SK-N-MC (cell line): ENCODE data around the gene ZNF613.
"Not testable (repeated sequence)": the region's sequence is repeated elsewhere in the genome, so short reads cannot be mapped to it uniquely, and the experiment has no call there.

Source experiments
- EZH2 ChIP-seq: fragments of 200-600 bp; sonication (generic); IDR thresholded peaks from one replicate; pipeline ENCODE4 v1.6.1; 2017; ENCODE audit warnings: antibody characterized with exemption
- FOXP2 ChIP-seq: optimal IDR thresholded peaks from 2 replicates; pipeline ENCODE3; 2011; ENCODE audit warnings: mild to moderate bottlenecking, moderate library complexity; ENCODE audit not compliant: insufficient read depth; ENCODE audit errors: extremely low read length, control extremely low read depth
- POLR2AphosphoS5 ChIP-seq: IDR thresholded peaks from 2 replicates; pipeline ENCODE4 v1.6.1; 2012; ENCODE audit warnings: mild to moderate bottlenecking, low read depth, low read length, borderline replicate concordance

GRCh38 chr19:51975787-51976186 lies 48.5 kb downstream of the ZNF613 start:
- not testable (repeated sequence) for TF ChIP-seq POLR2AphosphoS5, EZH2, FOXP2
